NCI-H187 treated with DMSO at 0.1 percent for 48 hours (cell line): ENCODE results near the gene NUDT22.
A peak's percentile ranks its signal among the peaks of the same experiment; 100 is the strongest.

Source experiments
- DNase-seq: peaks from one replicate; lab custom pipeline; 2025; lab: John Stamatoyannopoulos, UW

The NUDT22 gene

DNA sequence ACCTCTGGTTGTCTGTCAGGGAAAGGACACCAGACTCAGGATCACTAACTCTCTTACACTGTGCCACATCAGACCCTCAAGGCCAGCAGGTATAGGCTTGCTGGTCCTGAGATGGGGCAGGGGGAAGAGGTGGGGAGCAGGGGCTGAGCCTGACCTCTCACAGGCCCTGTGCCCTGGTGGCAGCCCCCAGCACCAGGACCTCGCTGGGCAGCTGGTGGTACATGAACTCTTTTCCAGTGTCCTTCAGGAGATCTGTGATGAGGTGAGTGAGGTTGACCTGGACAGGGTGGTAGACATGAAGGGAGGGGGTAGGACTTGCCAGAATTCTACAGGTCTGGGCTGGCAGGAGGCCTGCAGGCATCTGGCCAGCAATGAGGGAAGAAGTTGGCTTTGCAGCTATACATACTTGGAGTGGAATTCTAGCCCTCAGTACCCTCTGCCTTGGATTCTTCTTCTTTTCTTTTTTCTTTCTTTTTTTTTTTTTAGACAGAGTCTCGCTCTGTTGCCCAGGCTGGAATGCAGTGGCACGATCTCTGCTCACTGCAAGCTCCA, 1.4 kb downstream of the NUDT22 start:
- DNase-seq: no peak

- DNase-seq: no peak
These were observed 3.1 kb downstream of the NUDT22 start for GRCh38 chr11:64229090-64229743.

- DNase-seq: no peak
These were observed 3.7 kb downstream of the NUDT22 start for GRCh38 chr11:64229744-64230170.

DNA sequence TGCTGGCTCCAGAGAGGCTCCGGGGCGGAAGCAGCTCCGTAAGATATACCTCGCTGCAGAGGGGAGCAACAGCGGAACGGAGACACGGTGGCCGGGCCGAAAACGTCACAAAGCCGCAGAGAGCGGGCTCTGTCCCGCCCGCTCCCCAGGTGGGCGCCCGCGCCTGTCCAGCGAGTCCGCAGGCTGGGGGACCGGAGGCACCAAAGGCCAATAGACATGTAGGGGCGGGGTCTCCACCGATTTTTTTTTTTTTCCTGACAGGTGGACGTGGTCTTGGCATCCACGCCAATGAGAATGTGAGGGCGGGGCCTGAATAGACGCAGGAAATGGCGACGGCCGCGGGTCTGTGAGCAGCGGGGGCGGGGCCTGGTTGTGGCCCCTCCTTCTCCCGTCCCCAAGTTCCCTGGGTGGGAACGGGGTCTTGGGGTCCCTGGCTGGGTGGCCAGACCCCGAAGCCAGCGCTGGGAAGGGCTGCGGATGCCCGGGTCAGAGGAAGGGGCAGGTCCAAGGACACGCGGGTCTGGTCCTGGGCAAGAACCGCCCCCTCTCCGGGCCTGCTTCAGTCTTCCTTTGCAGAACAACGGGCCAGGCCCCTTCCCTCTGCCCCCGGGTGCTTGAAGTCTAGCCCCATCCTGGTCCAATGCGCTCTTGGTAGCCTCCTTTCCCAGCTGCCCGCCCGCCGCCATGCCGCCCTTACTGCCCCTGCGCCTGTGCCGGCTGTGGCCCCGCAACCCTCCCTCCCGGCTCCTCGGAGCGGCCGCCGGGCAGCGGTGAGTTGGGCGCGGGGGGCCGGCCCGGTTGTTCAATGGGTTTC, 4.3 kb downstream of the NUDT22 start, which contains the start of gene DNAJC4:
TSS of gene DNAJC4 (plus strand) at position 378 of the 814 bp plus-strand sequence. CDS start at position 685, 307 bp downstream.
- DNase-seq: peak; percentile 71

DNA sequence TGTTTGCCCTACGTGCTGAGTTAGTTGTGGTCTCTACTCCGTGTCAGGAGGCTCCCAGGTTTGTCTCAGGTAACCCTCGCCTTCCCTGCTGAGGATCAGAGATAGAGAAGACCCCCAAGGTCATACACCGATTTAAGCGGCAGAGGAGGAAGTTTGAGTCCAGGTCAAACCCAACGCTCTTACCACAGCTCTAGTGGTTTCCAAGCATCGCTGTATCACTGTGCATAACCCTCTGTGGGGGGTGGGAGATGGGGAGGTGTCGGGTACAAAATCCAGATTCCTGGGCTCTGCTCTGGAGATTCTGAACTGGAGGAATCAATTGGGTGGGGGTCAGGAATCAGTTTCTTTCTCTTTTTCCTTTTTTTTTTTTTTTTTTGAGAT, 4.9 kb downstream of the NUDT22 start:
- DNase-seq: no peak

DNA sequence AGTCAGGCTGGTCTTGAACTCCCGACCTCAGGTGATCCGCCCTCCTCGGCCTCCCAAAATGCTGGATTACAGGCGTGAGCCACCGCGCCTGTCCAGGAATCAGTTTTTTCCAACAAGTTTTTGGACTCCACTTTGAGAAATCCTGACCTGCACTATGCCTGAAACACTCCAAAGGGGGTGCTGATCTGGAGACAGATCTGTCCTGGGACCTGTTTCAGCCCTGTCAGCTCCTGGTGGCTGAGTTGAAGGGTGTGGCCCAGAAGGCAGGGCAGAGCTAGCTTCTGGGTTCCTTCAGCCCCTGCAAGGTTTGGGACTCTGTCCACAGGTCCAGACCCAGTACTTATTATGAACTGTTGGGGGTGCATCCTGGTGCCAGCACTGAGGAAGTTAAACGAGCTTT, 5.5 kb downstream of the NUDT22 start:
- no peak for DNase-seq

DNA sequence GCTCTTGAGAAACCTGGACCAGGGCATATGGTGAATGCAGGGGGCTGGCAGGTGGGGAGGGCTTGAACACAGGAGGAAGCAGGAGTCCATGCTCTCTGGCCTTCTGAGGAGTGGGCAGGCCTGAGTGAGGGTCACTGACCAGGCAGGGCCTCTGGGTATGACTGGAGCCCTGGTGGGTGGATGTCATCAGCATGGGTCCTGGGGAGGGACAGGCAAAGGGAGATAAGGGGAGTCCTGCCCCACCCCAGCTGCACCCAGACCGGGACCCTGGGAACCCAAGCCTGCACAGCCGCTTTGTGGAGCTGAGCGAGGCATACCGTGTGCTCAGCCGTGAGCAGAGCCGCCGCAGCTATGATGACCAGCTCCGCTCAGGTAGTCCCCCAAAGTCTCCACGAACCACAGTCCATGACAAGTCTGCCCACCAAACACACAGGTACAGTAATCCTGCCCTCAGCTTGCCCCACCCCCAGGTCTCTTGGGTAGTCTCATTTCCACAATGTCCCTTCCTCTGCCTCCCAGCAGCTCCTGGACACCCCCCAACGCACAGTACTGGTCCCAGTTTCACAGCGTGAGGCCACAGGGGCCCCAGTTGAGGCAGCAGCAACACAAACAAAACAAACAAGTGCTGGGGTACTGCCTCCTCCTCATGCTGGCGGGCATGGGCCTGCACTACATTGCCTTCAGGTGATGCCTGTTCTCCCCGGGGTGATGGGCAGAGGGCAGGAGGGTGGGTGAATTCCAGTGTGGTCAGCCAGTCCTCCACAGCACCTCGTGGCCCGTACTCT, 6.3 kb downstream of the NUDT22 start:
- no peak for DNase-seq

DNA sequence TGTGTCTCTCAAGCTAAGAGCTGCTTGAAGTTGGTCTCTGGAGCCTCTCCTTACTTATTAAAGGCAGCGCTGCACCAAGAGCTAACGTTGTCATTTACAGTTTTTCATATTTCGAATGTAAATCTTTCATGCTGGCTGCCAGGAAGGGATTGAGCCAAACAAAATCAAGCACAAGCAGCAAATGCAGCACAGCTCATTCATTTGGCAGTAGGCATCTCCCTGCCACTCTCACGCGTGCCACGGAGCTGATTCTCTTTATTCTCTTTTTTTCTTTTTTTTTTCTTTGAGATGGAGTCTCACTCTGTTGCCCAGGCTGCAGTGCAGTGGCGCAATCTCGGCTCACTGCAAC, 6.9 kb downstream of the NUDT22 start:
- DNase-seq: no peak

DNA sequence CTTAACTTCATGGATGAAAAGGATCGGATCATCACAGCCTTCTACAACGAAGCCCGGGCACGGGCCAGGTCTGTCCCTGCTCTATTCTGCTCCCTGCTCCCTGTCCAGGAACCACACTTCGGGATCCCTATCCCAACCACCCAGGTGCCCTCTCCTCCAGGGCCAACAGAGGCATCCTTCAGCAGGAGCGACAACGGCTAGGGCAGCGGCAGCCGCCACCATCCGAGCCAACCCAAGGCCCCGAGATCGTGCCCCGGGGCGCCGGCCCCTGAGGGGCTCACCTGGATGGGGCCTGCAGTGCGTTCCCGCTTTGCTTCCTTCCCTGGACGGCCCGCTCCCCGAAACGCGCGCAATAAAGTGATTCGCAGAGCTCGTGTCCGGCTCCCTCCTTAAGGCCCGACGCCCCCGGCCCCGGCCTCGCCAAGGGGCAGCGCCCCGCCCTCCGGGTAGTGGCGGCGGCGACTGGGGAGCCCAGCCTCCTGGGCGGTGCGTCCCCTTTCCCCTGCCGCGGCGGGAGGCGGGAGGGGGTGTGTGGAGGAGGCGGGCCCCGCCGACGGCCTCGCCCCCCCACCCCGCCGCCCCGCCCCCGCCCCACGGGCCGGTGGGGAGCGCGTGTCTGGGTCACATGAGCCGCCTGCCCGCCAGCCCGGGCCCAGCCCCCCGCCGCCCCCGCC, 8.0 kb downstream of the NUDT22 start, which contains the start of gene VEGFB:
TSS of gene VEGFB (plus strand) at position 672 of the 674 bp plus-strand sequence. CDS start 250 bp downstream, outside the sequence.
- DNase-seq: no peak

GRCh38 chr11:64234647-64235379, 8.7 kb downstream of the NUDT22 start:
- DNase-seq: no peak

DNA sequence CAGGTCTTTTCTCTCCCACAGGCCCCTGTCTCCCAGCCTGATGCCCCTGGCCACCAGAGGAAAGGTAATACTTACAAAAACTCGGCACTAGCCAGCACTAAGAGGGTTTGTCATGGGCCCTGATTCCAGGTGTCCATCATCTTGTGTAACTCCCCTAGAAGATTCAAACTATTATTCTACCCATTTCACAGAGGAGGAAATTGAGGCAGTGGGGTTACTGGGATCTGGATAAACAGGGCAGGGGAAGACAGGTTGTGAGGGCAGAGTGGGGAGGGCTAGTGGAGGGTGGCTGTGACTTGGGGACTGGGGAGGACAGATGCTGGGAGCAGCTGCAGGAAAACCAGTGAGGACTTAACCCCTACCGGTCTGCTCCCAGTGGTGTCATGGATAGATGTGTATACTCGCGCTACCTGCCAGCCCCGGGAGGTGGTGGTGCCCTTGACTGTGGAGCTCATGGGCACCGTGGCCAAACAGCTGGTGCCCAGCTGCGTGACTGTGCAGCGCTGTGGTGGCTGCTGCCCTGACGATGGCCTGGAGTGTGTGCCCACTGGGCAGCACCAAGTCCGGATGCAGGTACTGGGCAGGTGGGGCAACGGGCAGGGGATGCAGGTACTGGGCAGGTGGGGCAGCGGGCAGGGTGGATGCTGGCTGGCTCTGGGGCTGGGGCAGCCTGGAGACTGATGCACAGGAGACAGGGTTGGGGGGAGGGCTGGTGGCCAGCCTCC, 9.5 kb downstream of the NUDT22 start:
- DNase-seq: no peak

DNA sequence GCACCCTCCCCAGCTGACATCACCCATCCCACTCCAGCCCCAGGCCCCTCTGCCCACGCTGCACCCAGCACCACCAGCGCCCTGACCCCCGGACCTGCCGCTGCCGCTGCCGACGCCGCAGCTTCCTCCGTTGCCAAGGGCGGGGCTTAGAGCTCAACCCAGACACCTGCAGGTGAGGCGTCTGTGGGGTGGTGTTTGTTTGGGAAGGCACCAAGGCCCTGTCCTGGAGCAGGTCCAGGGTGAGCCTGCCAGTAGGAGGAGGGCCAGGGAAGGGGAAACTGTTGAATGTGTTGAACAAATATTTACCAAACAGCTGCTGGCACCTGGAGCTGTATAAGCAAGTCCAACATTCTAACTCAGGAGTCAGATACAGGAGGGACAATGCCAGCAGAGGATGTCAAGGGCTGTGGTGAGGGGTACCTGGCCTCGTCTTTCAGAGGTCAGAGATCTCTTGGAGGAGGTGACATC, 11.4 kb downstream of the NUDT22 start:
- DNase-seq: no peak

- no peak for DNase-seq
These were observed 12.0 kb downstream of the NUDT22 start for GRCh38 chr11:64238076-64238475.

DNA sequence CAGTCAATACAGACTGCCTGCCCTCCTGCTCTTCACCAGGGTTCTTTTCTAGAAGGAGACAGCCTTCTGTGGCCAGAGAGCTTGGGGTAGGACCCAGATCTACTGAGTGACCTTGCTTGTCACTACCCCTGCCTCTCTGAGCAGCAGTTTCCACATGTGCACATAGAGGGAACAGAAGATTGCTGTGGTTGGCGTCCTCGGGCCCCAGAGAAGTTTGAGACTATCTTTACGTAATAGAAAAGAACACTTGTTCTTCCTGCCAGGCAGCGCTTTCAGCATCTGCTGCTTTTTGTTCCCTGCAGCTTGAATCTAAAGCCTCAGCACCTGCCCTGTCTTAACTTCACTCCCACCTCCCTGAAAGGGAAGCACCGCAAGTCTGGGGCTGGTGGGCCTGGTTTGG, 12.9 kb downstream of the NUDT22 start:
- no peak for DNase-seq

- DNase-seq: no peak
These were observed 13.8 kb downstream of the NUDT22 start for GRCh38 chr11:64239662-64240434.

DNA sequence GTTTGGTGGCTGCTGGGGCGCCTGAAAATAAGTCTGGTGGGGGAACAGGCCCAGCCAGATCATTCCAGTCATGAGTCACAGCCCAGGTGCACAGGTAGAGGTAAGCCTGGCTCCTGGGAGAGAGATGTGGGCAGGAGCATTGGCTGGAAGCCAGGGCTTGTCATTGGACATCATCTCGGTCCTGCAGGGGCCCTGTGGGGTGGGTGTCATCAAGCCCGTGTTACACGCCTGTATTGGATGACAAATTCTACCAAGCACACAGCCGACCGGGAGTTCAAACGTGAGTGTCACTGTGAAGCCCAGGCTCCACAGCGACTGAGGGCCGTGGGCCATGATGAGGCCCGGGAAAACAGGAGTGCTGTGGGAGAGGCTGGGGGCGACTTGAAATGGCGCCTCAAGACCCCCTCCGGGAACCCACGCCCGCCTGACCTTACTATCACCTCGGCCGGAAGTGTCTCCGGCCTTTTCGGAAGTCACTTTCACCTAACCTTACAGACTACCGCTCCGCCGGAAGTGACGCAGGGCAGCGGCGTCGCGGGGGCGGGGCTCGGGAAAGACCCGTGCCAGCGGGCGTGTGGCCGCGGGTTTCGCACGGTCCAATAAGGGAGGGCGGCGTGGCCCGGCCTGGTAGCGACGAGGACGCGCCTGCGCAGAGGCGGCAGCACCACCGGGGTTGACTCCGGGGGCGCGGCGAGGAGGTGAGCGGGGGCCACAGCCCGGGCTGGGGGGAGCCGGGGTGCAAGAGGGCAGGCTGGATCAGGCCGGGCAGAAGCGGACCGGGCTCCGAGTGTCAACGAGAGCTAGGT, 14.6 kb downstream of the NUDT22 start, which contains the start of gene FKBP2:
TSS of gene FKBP2 (plus strand) at position 661 of the 806 bp plus-strand sequence. CDS start 1,293 bp downstream, outside the sequence.
- peak; percentile 59 for DNase-seq

- DNase-seq: no peak
These were observed 15.1 kb downstream of the NUDT22 start for GRCh38 chr11:64241241-64241490.

DNA sequence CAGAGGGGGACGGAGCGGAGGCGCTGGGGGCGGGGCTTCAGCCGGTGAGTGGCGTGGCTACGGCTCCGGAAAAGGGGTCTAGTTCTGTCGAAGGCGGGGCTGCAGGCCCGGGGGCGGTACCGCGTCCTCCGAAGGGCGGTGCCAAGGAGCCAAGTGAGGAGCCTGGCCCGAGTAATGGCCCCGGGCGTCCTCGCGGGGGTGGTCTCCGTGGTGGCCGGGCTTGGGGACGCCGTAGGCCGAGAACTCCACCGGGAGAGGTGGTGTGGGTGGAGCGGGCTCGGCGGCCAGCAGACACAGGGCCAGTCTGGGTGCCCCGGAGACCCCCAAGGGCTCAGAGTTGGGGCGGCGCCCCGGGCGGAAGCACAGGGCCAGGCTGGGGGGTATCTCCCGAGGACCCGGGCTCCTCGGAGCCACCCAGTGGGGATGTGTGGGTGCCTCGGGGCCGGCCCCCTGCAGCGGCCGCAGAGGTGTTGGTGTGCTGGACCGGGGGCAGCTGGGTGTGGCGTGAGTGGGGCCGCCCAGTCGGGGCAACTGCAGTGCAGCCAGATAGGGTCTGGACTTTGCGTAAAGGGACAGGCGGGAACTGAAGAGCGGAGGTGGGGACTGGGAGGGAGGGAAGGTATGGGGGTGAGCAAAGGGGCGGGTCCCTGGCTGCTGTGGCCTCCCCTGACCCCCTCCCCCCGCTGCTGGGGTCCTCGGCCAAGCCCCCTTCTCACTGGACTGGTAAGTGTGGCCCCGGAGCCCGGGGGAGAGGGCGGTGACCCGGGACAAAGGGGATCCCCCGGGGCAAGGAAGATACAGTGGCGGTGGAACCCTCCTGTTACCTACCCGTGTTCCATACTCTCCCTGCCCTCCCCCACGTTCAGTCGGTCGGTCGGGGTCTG, 15.7 kb downstream of the NUDT22 start:
- peak; percentile 88 for DNase-seq
